CD4-positive, CD25-positive, alpha-beta regulatory T cell (primary cell): ENCODE results near the gene MED13L. TPM values are rescaled to one million over a fixed set of nuclear protein-coding genes. Genes with fewer than 3 reads are reported as not detected.
A peak's percentile ranks its signal among the peaks of the same experiment; 100 is the strongest.

Experiments
- ATAC-seq, 2 donors: fragments of 150-1000 bp; cut with Tn5 transposase; one replicate each; pipeline ENCODE4 v1.10.0; 2021; ENCODE audit warnings: low read depth in 2 of 2, moderate number of reproducible peaks in 2 of 2, moderate library complexity in 1 of 2
- DNase-seq, 3 donors: peaks; one replicate each; pipeline versions ENCODE4 v3.0.0 to v3.0.0-alpha.2; 2012 to 2022; ENCODE audit warnings: mixed read lengths in 1 of 3
- H3K27ac ChIP-seq: one replicate; pipeline ENCODE4 v1.7.0; 2013; ENCODE audit warnings: mild to moderate bottlenecking, low read length; ENCODE audit not compliant: insufficient read depth, poor library complexity, severe bottlenecking
- H3K27me3 ChIP-seq: one replicate; pipeline ENCODE4 v1.7.0; 2013; ENCODE audit warnings: low read length; ENCODE audit not compliant: control insufficient read depth, insufficient read depth
- H3K36me3 ChIP-seq: one replicate; pipeline ENCODE4 v1.7.0; 2013; ENCODE audit warnings: mild to moderate bottlenecking, low read length, moderate library complexity; ENCODE audit not compliant: control insufficient read depth, insufficient read depth
- H3K4me1 ChIP-seq: 2 replicates; pipeline ENCODE4 v1.7.0; 2013; ENCODE audit warnings: mild to moderate bottlenecking, low read length; ENCODE audit not compliant: insufficient read depth, control insufficient read depth, poor library complexity, severe bottlenecking
- H3K4me3 ChIP-seq: one replicate; pipeline ENCODE4 v1.7.0; 2013; ENCODE audit warnings: low read depth, mild to moderate bottlenecking, low read length, moderate library complexity
- H3K9me3 ChIP-seq, 2 experiments: 1 replicate in 1 of 2; 2 replicates in 1 of 2; pipeline ENCODE4 v1.7.0; 2013; ENCODE audit warnings: low read length in 2 of 2, mild to moderate bottlenecking in 1 of 2, moderate library complexity in 1 of 2; ENCODE audit not compliant: control insufficient read depth in 2 of 2
- H3K27ac Mint-ChIP-seq, 3 donors: one replicate each; pipeline ENCODE4 v1.8.0; 2020 to 2022; ENCODE audit warnings: mild to moderate bottlenecking in 3 of 3, mixed read lengths in 3 of 3, moderate library complexity in 2 of 3
- H3K27me3 Mint-ChIP-seq: one replicate; pipeline ENCODE4 v1.8.0; 2022; ENCODE audit warnings: mild to moderate bottlenecking, mixed read lengths
- H3K36me3 Mint-ChIP-seq: one replicate; pipeline ENCODE4 v1.8.0; 2020; ENCODE audit warnings: mixed read lengths
- H3K4me1 Mint-ChIP-seq, 4 donors: one replicate each; pipeline ENCODE4 v1.8.0; 2020 to 2022; ENCODE audit warnings: mixed read lengths in 4 of 4, mild to moderate bottlenecking in 1 of 4
- H3K4me3 Mint-ChIP-seq, 4 donors: one replicate each; pipeline ENCODE4 v1.8.0; 2020 to 2022; ENCODE audit warnings: mild to moderate bottlenecking in 4 of 4, mixed read lengths in 4 of 4, moderate library complexity in 3 of 4
- H3K9me3 Mint-ChIP-seq, 7 donors: one replicate each; pipeline ENCODE4 v1.8.0; 2020 to 2022; ENCODE audit warnings: mixed read lengths in 7 of 7, mild to moderate bottlenecking in 3 of 7, moderate library complexity in 2 of 7
- polyA plus RNA-seq, 4 donors: library from polyadenylated mRNA; unstranded; fragments of 300-500 nt; fragmentation: Illumina TruSeq; gene quantifications; one replicate each; pipeline ENCODE4 v1.2.3, GENCODE V29; 2021
- total RNA-seq: library from RNA; stranded (reverse); gene quantifications from one replicate; pipeline ENCODE4 v1.2.3, GENCODE V29; 2022

The MED13L gene
- total and polyA plus RNA-seq, 5 donors from 2014 or later = 4.5 to 179 (median 7.0) TPM

- H3K27me3 ChIP-seq = no peaks in the 10 kb centered on the region
- no peak overlapping the region for H3K27ac ChIP-seq
- no peak for DNase-seq
- no peaks in the 10 kb centered on the region for H3K4me1 Mint-ChIP-seq
- H3K36me3 Mint-ChIP-seq = peaks cover 22% of the 10 kb centered on the region
- no peaks in the 10 kb centered on the region for H3K27me3 Mint-ChIP-seq
- no peak overlapping the region for H3K4me3 ChIP-seq
- no peaks in the 10 kb centered on the region for H3K9me3 ChIP-seq
- H3K4me1 ChIP-seq = no peaks in the 10 kb centered on the region
- peaks cover 0 to 3% (median 0%) of the 10 kb centered on the region in 7 donors for H3K9me3 Mint-ChIP-seq
- ATAC-seq = no peak
- no peaks in the 10 kb centered on the region for H3K36me3 ChIP-seq
- no peak overlapping the region for H3K4me3 Mint-ChIP-seq
- H3K27ac Mint-ChIP-seq = no peak overlapping the region
Observed at GRCh38 chr12:115949675-115950074, 327.8 kb downstream of the MED13L start.

GRCh38 chr12:115947696-115948062 lies 329.8 kb downstream of the MED13L start:
- Mint-ChIP-seq H3K4me1 (no peaks in the 10 kb centered on the region), H3K9me3 (peaks cover 0 to 3% (median 0%) of the 10 kb centered on the region in 7 donors), H3K36me3 (peaks cover 22% of the 10 kb centered on the region), H3K4me3 (no peak overlapping the region), H3K27ac (no peak overlapping the region), H3K27me3 (no peaks in the 10 kb centered on the region)
- no peaks in the 10 kb centered on the region for H3K4me1 ChIP-seq
- ATAC-seq = no peak
- H3K4me3 ChIP-seq = no peak overlapping the region
- H3K27me3 ChIP-seq = no peaks in the 10 kb centered on the region
- DNase-seq = no peak
- H3K9me3 ChIP-seq = no peaks in the 10 kb centered on the region
- H3K36me3 ChIP-seq = no peaks in the 10 kb centered on the region
- no peak overlapping the region for H3K27ac ChIP-seq

- no peak for DNase-seq
- ATAC-seq = no peak
- Histone ChIP-seq H3K4me3 (no peak overlapping the region), H3K36me3 (no peaks in the 10 kb centered on the region), H3K9me3 (no peaks in the 10 kb centered on the region), H3K27me3 (no peaks in the 10 kb centered on the region), H3K4me1 (no peaks in the 10 kb centered on the region), H3K27ac (no peak overlapping the region)
- H3K4me3 Mint-ChIP-seq = no peak overlapping the region
- no peak overlapping the region for H3K27ac Mint-ChIP-seq
- no peaks in the 10 kb centered on the region for H3K27me3 Mint-ChIP-seq
- H3K36me3 Mint-ChIP-seq = peaks cover 22% of the 10 kb centered on the region
- H3K4me1 Mint-ChIP-seq = no peaks in the 10 kb centered on the region
- peaks cover 0 to 3% (median 0%) of the 10 kb centered on the region in 7 donors for H3K9me3 Mint-ChIP-seq
Observed at GRCh38 chr12:115946867-115947695, 330.4 kb downstream of the MED13L start.

- no peaks in the 10 kb centered on the region for H3K9me3 ChIP-seq
- Mint-ChIP-seq H3K4me3 (no peak overlapping the region), H3K4me1 (no peaks in the 10 kb centered on the region), H3K27me3 (no peaks in the 10 kb centered on the region), H3K36me3 (peaks cover 22% of the 10 kb centered on the region), H3K9me3 (peaks cover 0 to 3% (median 0%) of the 10 kb centered on the region in 7 donors), H3K27ac (no peak overlapping the region)
- H3K27me3 ChIP-seq = no peaks in the 10 kb centered on the region
- ATAC-seq (no peak), DNase-seq (no peak)
- no peak overlapping the region for H3K4me3 ChIP-seq
- no peaks in the 10 kb centered on the region for H3K36me3 ChIP-seq
- no peaks in the 10 kb centered on the region for H3K4me1 ChIP-seq
- no peak overlapping the region for H3K27ac ChIP-seq
Observed at GRCh38 chr12:115946092-115946491, 331.4 kb downstream of the MED13L start.

- Histone ChIP-seq H3K4me1 (no peaks in the 10 kb centered on the region), H3K27ac (no peak overlapping the region), H3K9me3 (no peaks in the 10 kb centered on the region), H3K4me3 (no peak overlapping the region), H3K27me3 (no peaks in the 10 kb centered on the region), H3K36me3 (no peaks in the 10 kb centered on the region)
- Mint-ChIP-seq H3K4me1 (no peaks in the 10 kb centered on the region), H3K9me3 (peaks cover 0 to 3% (median 0%) of the 10 kb centered on the region in 7 donors), H3K4me3 (no peak overlapping the region), H3K27ac (no peak overlapping the region), H3K27me3 (no peaks in the 10 kb centered on the region), H3K36me3 (peaks cover 20% of the 10 kb centered on the region)
- ATAC-seq (no peak), DNase-seq (no peak)
Observed at GRCh38 chr12:115945491-115945885, 332.0 kb downstream of the MED13L start.

- no peaks in the 10 kb centered on the region for H3K27me3 Mint-ChIP-seq
- H3K4me1 Mint-ChIP-seq = no peaks in the 10 kb centered on the region
- Histone ChIP-seq H3K27me3 (no peaks in the 10 kb centered on the region), H3K27ac (no peak overlapping the region), H3K36me3 (no peaks in the 10 kb centered on the region), H3K4me1 (no peaks in the 10 kb centered on the region), H3K9me3 (no peaks in the 10 kb centered on the region), H3K4me3 (no peak overlapping the region)
- no peak for DNase-seq
- H3K27ac Mint-ChIP-seq = no peak overlapping the region
- peaks cover 17% of the 10 kb centered on the region for H3K36me3 Mint-ChIP-seq
- H3K9me3 Mint-ChIP-seq = peaks cover 0 to 3% (median 0%) of the 10 kb centered on the region in 7 donors
- no peak for ATAC-seq
- H3K4me3 Mint-ChIP-seq = no peak overlapping the region
Observed at GRCh38 chr12:115944837-115945490, 332.5 kb downstream of the MED13L start.

- DNase-seq (no peak), ATAC-seq (no peak)
- no peak overlapping the region for H3K4me3 ChIP-seq
- no peaks in the 10 kb centered on the region for H3K36me3 ChIP-seq
- H3K27ac ChIP-seq = no peak overlapping the region
- Mint-ChIP-seq H3K27ac (peak overlapping the region in 1 of 3 donors; percentile 41), H3K9me3 (peaks cover 0 to 3% (median 0%) of the 10 kb centered on the region in 7 donors), H3K36me3 (peaks cover 15% of the 10 kb centered on the region), H3K4me1 (no peaks in the 10 kb centered on the region), H3K27me3 (no peaks in the 10 kb centered on the region), H3K4me3 (no peak overlapping the region)
- no peaks in the 10 kb centered on the region for H3K27me3 ChIP-seq
- H3K4me1 ChIP-seq = no peaks in the 10 kb centered on the region
- no peaks in the 10 kb centered on the region for H3K9me3 ChIP-seq
Observed at GRCh38 chr12:115944392-115944742, 333.1 kb downstream of the MED13L start.
